IMR-90 (cell line): ENCODE results near the gene TRIM66. TPM values are rescaled to one million over a fixed set of nuclear protein-coding genes. Genes with fewer than 3 reads are reported as not detected.
A peak's percentile ranks its signal among the peaks of the same experiment; 100 is the strongest.
"Not testable (repeated sequence)": the region's sequence is repeated elsewhere in the genome, so short reads cannot be mapped to it uniquely, and the experiment has no call there.

ENCODE experiments used
- ATAC-seq: fragments of 200-7000 bp; cut with Tn5 transposase; 2 replicates; pipeline ENCODE4 v1.9.1; 2020; ENCODE audit warnings: low read depth, mild to moderate bottlenecking, moderate library complexity
- BruUV-seq: library from RNA; stranded (reverse); fragments of 400-500 nt; replicated peaks from 2 replicates; lab custom pipeline; 2021; lab: Mats Ljungman, UMichigan
- CTCF ChIA-PET: fragments of 300-600 bp; formaldehyde crosslinking; extraction: SDS; loops from one replicate; lab custom pipeline; 2021; ENCODE audit warnings: antibody characterized with exemption; lab: Yijun Ruan, JAX
- POLR2A ChIA-PET: fragments of 300-600 bp; sonication (Branson Sonifier 250); formaldehyde crosslinking; loops from one replicate; lab custom pipeline; 2022; ENCODE audit warnings: antibody characterized with exemption; ENCODE audit not compliant: unreplicated experiment; lab: Charles Lee
- DNase-seq: peaks from one replicate; pipeline ENCODE4 v3.0.0; 2013
- H2AFZ ChIP-seq: replicated peaks from 2 replicates; pipeline ENCODE3; 2013; ENCODE audit warnings: low read length, mild to moderate bottlenecking; ENCODE audit not compliant: poor library complexity
- H2AK5ac ChIP-seq: 2 replicates; pipeline ENCODE4 v1.6.1; 2013; ENCODE audit warnings: low read depth, low read length, inconsistent platforms
- H2AK9ac ChIP-seq: replicated peaks from 2 replicates; pipeline ENCODE3; 2013; ENCODE audit warnings: mild to moderate bottlenecking, low read depth, low read length, moderate library complexity; ENCODE audit not compliant: poor library complexity
- H2BK120ac ChIP-seq: 2 replicates; pipeline ENCODE4 v1.6.1; 2013; ENCODE audit warnings: low read depth, low read length, inconsistent platforms
- H2BK15ac ChIP-seq: 3 replicates; pipeline ENCODE4 v1.6.1; 2013; ENCODE audit warnings: low read depth, low read length, inconsistent platforms
- H2BK20ac ChIP-seq: 2 replicates; pipeline ENCODE4 v1.6.1; 2013; ENCODE audit warnings: low read depth, mild to moderate bottlenecking, inconsistent platforms, low read length, moderate library complexity
- H2BK5ac ChIP-seq: 2 replicates; pipeline ENCODE4 v1.6.1; 2013; ENCODE audit warnings: mild to moderate bottlenecking, low read depth, low read length, inconsistent platforms; ENCODE audit not compliant: poor library complexity, severe bottlenecking
- H3K14ac ChIP-seq: replicated peaks from 2 replicates; pipeline ENCODE4 v1.6.1; 2013; ENCODE audit warnings: low read depth, low read length, inconsistent platforms
- H3K18ac ChIP-seq: 2 replicates; pipeline ENCODE4 v1.6.1; 2013; ENCODE audit warnings: low read depth, low read length, control low read depth
- H3K23ac ChIP-seq: 2 replicates; pipeline ENCODE4 v1.6.1; 2013; ENCODE audit warnings: low read depth, low read length, inconsistent platforms
- H3K27ac ChIP-seq: 2 replicates; pipeline ENCODE4 v1.5.1; 2013; ENCODE audit warnings: mild to moderate bottlenecking, control low read depth, low read length; ENCODE audit not compliant: insufficient read depth
- H3K27me3 ChIP-seq: 2 replicates; pipeline ENCODE4 v1.6.1; 2013; ENCODE audit warnings: low read length; ENCODE audit not compliant: control insufficient read depth, insufficient read depth
- H3K36me3 ChIP-seq: 2 replicates; pipeline ENCODE4 v1.6.1; 2013; ENCODE audit warnings: low read length, mixed read lengths; ENCODE audit not compliant: control insufficient read depth, insufficient read depth
- H3K4ac ChIP-seq: 2 replicates; pipeline ENCODE4 v1.6.1; 2013; ENCODE audit warnings: low read depth, low read length, inconsistent platforms
- H3K4me1 ChIP-seq: 2 replicates; pipeline ENCODE4 v1.6.1; 2013; ENCODE audit warnings: low read length, mixed read lengths; ENCODE audit not compliant: control insufficient read depth, insufficient read depth
- H3K4me2 ChIP-seq: 2 replicates; pipeline ENCODE4 v1.6.1; 2013; ENCODE audit warnings: low read depth, mild to moderate bottlenecking, control low read depth, low read length, moderate library complexity
- H3K4me3 ChIP-seq: 2 replicates; pipeline ENCODE4 v1.5.1; 2013; ENCODE audit warnings: low read depth, mild to moderate bottlenecking, control low read depth, low read length, moderate library complexity; ENCODE audit not compliant: insufficient read depth
- H3K56ac ChIP-seq: 2 replicates; pipeline ENCODE4 v1.6.1; 2013; ENCODE audit warnings: low read length, inconsistent platforms; ENCODE audit not compliant: insufficient read depth; ENCODE audit errors: extremely low read depth
- H3K79me1 ChIP-seq, 2 experiments: 2 replicates each; pipeline ENCODE4 v1.6.1; 2013; ENCODE audit warnings: low read length in 2 of 2, inconsistent platforms in 1 of 2, low read depth in 1 of 2
- H3K9ac ChIP-seq: 2 replicates; pipeline ENCODE4 v1.6.1; 2013; ENCODE audit warnings: low read depth, low read length, control low read depth
- H3K9me1 ChIP-seq: 2 replicates; pipeline ENCODE4 v1.6.1; 2013; ENCODE audit warnings: low read length, inconsistent platforms; ENCODE audit not compliant: insufficient read depth
- H3K9me3 ChIP-seq: 2 replicates; pipeline ENCODE4 v1.6.1; 2013; ENCODE audit warnings: low read length; ENCODE audit not compliant: control insufficient read depth, insufficient read depth
- H4K20me1 ChIP-seq: 2 replicates; pipeline ENCODE4 v1.6.1; 2013; ENCODE audit warnings: low read length, inconsistent platforms; ENCODE audit not compliant: insufficient read depth
- H4K5ac ChIP-seq: 2 replicates; pipeline ENCODE4 v1.6.1; 2013; ENCODE audit warnings: mild to moderate bottlenecking, low read depth, low read length, control low read depth
- H4K8ac ChIP-seq, 2 experiments: 2 replicates each; pipeline ENCODE4 v1.6.1; 2013; ENCODE audit warnings: low read depth in 2 of 2, low read length in 2 of 2, control low read depth in 1 of 2, inconsistent platforms in 1 of 2
- H4K91ac ChIP-seq: 2 replicates; pipeline ENCODE4 v1.6.1; 2013; ENCODE audit warnings: low read depth, low read length, inconsistent platforms; ENCODE audit not compliant: insufficient read depth
- FOS ChIP-seq: fragments of 150-350 bp; IDR thresholded peaks from 2 replicates; pipeline ENCODE4 v1.6.1; 2016; ENCODE audit warnings: low read depth, low read length
- NFE2L2 ChIP-seq: fragments of 150-350 bp; IDR thresholded peaks from 2 replicates; pipeline ENCODE4 v1.6.1; 2016; ENCODE audit warnings: low read depth, mild to moderate bottlenecking, low read length
- POLR2A ChIP-seq: IDR thresholded peaks from 2 replicates; pipeline ENCODE4 v1.6.1; 2012; ENCODE audit warnings: mild to moderate bottlenecking, low read depth, low read length
- RAD21 ChIP-seq: IDR thresholded peaks from 2 replicates; pipeline ENCODE4 v1.6.1; 2012; ENCODE audit warnings: low read length, improper control_type of control experiment
- RCOR1 ChIP-seq: IDR thresholded peaks from 2 replicates; pipeline ENCODE4 v1.6.1; 2012; ENCODE audit warnings: mild to moderate bottlenecking, low read length, improper control_type of control experiment; ENCODE audit not compliant: insufficient replicate concordance
- WGBS, 2 experiments: methylation state at CpG; one replicate each; pipeline versions ENCODE4 v1.1.5 to v1.1.7; 2013; ENCODE audit warnings: missing lambda C conversion rate in 2 of 2; ENCODE audit not compliant: insufficient read length in 1 of 2; ENCODE audit errors: extremely low coverage in 2 of 2; 5-methylcytosine and 5-hydroxymethylcytosine counted together
- dilution Hi-C: fragments of 300-500 bp; cut with HindIII; formaldehyde crosslinking; loops from one replicate; pipeline ENCODE4 v1.14.3; 2018; ENCODE audit warnings: low sequenced_read_pairs; ENCODE audit not compliant: unreplicated experiment
- in situ Hi-C: fragments of 300-500 bp; cut with MboI; formaldehyde crosslinking; loops from 3 replicates; pipeline ENCODE4 v1.14.3; 2019; ENCODE audit warnings: low sequenced_read_pairs, inconsistent platforms, mixed read lengths
- intact Hi-C: fragments of 100-400 bp; cut with micrococcal nuclease; formaldehyde crosslinking; loops from 2 replicates; pipeline ENCODE4 v1.10.0; 2022
- polyA plus RNA-seq, 3 experiments: library from polyadenylated mRNA; depleted of rRNA; stranded (reverse); fragments of >200 nt; gene quantifications; 2 replicates each; pipeline ENCODE4 v1.2.3, GENCODE V29; 2012; ENCODE audit warnings: low replicate concordance in 1 of 3
- total RNA-seq: library from RNA; depleted of rRNA; stranded (reverse); fragments of >200 nt; gene quantifications from 2 replicates; pipeline ENCODE4 v1.2.3, GENCODE V29; 2012

Gene TRIM66
- total and polyA plus RNA-seq, 2 of the 4 experiments (the other 2 are of a cell fraction) = 4.4 to 5.0 TPM

DNA sequence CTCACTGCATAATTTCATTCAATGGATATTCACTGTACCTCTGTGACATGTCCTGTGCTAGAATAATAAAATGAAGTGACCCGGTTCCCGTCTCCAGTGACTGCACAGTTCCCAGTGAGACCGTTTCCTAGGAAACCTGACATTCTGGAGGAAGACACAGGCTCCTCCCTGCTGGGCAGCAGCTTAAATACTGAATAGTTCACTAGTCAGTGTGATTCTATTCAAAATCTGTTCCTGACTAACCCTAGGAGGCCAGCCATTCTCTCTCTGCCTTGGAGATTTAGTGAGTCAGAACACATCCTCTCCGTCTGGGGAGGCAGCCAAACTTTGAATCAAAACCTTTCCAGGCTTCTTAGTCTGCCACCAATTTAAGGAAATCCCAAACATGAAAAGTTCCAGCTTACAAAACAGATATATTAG is 11.3 kb downstream of the TRIM66 start:
- ChIA-PET POLR2A (interaction anchor here (0.9 to 1.2 kb wide), 2 partner anchors 11 to 17 kb away, joined by 4 read pairs; partner anchors contain the start of genes RPL27A and TRIM66), CTCF (interaction anchor here (0.7 to 1.0 kb wide), 2 partner anchors 39 to 314 kb away, joined by 4 read pairs; no protein-coding TSS in a partner anchor)
- Histone ChIP-seq H4K5ac (no peak overlapping the region), H3K36me3 (no peaks in the 10 kb centered on the region), H3K9me3 (no peaks in the 10 kb centered on the region), H3K4ac (no peak overlapping the region; the same call in 1 of the 2 replicates), H3K18ac (no peak overlapping the region), H4K20me1 (no peaks in the 10 kb centered on the region), H4K8ac (peak overlapping the region in 1 of 2 experiments; percentile 63; a peak in 3 of 4 replicates), H2BK15ac (no peak overlapping the region), H2AK9ac (no peak overlapping the region), H4K91ac (peak overlapping the region; percentile 83; the same call in 1 of the 2 replicates), H3K56ac (no peak overlapping the region), H3K4me1 (peaks cover 11% of the 10 kb centered on the region), H3K4me2 (peak overlapping the region; percentile 20; the same call in 1 of the 2 replicates), H2AK5ac (no peak overlapping the region), H2AFZ (no peak overlapping the region), H3K79me1 (no peaks in the 10 kb centered on the region; a peak in 1 of 4 replicates), H3K9ac (no peak overlapping the region; the same call in 1 of the 2 replicates), H3K4me3 (no peak overlapping the region), H2BK5ac (peak overlapping the region; percentile 85), H3K27me3 (no peaks in the 10 kb centered on the region), H3K23ac (peak overlapping the region; percentile 29; the same call in 1 of the 2 replicates), H2BK120ac (peak overlapping the region; percentile 64), H3K9me1 (peaks cover 11% of the 10 kb centered on the region), H3K14ac (0 out of 2 replicates have a peak overlapping the region, but pooled peaks have one; percentile 11), H3K27ac (peak overlapping the region; percentile 49; the same call in 1 of the 2 replicates), H2BK20ac (peak overlapping the region; percentile 13; the same call in 1 of the 2 replicates)
- BruUV-seq = no TSS peak
- intact Hi-C loops (no loop called here), dilution Hi-C loops (no loop called here), in situ Hi-C loops (no loop called here)
- 0% methylated on average over 3 of the region's 4 CpGs; no CpG with 5 or more reads in 1 of the 2 experiments for WGBS, 2 experiments
- TF ChIP-seq RAD21 (peak; percentile 23; the same call in 1 of the 2 replicates), FOS (peak; percentile 54), NFE2L2 (no peak), POLR2A (peak; percentile 61; the same call in 1 of the 2 replicates), RCOR1 (peak; percentile 29)
- peak; percentile 100 for ATAC-seq
- peak; percentile 97 for DNase-seq

DNA sequence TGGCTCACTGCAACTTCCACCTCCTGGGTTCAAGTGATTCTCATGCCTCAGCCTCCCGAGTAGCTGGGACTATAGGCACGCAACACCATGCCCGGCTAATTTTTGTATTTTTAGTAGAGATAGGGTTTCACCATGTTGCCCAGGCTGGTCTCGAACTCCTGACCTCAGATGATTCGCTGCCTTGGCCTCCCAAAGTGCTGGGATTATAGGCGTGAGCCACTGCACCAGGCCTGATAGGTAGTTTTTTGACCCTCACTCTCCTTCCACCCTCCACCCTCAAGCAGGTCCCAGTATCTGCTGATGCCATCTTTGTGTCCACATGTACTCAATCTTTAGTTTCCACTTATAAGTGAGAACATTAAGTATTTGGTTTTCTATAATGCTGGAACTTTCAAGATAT is 12.4 kb downstream of the TRIM66 start:
- H2AK9ac ChIP-seq, H3K27ac ChIP-seq, H3K18ac ChIP-seq, H4K5ac ChIP-seq, in situ Hi-C loops, H2BK20ac ChIP-seq, DNase-seq, H2BK120ac ChIP-seq, H3K4ac ChIP-seq, H3K4me3 ChIP-seq, H2BK5ac ChIP-seq, H3K4me2 ChIP-seq, H3K56ac ChIP-seq, H3K9ac ChIP-seq, intact Hi-C loops, H4K8ac ChIP-seq, H3K14ac ChIP-seq, H3K27me3 ChIP-seq, H3K9me3 ChIP-seq, H2BK15ac ChIP-seq, H2AFZ ChIP-seq, CTCF ChIA-PET, dilution Hi-C loops, BruUV-seq, H4K91ac ChIP-seq, H3K36me3 ChIP-seq, H4K20me1 ChIP-seq, POLR2A ChIA-PET, ATAC-seq, H3K79me1 ChIP-seq: not testable (repeated sequence)
- peaks cover 11% of the 10 kb centered on the region for H3K9me1 ChIP-seq
- 0 out of 2 replicates have a peak overlapping the region, but pooled peaks have one; percentile 61 for H3K23ac ChIP-seq
- peaks cover 11% of the 10 kb centered on the region for H3K4me1 ChIP-seq
- peak overlapping the region; percentile 73 for H2AK5ac ChIP-seq
- WGBS, 2 experiments = no CpG with 5 or more reads among the region's 6 CpGs
